Lower leg skin (tissue), 4 donors: Measurements from ENCODE around the gene FOXP1. TPM values are rescaled to one million over a fixed set of nuclear protein-coding genes. Genes with fewer than 3 reads are reported as not detected.

Experiments
- DNase-seq, 2 donors: peaks; one replicate each; pipeline ENCODE4 v3.0.0-alpha.2; 2019; ENCODE audit warnings: low spot score in 2 of 2
- H3K4me3 ChIP-seq: fragments of 200-600 bp; sonication (generic); 2 replicates; pipeline ENCODE4 v1.5.1; 2017; ENCODE audit warnings: mild to moderate bottlenecking, low read depth; ENCODE audit not compliant: poor library complexity, severe bottlenecking
- POLR2A ChIP-seq, 2 donors: fragments of 450-650 bp; IDR thresholded peaks; one replicate each; pipeline ENCODE4 v1.6.1; 2016 to 2017; ENCODE audit warnings: antibody characterized with exemption in 2 of 2, mild to moderate bottlenecking in 1 of 2, moderate library complexity in 1 of 2
- WGBS, 2 donors: methylation state at CpG; one replicate each; pipeline ENCODE4 v1.1.5; 2018; 5-methylcytosine and 5-hydroxymethylcytosine counted together
- intact Hi-C: fragments of 100-400 bp; cut with DNase I; formaldehyde crosslinking; loops from one replicate; pipeline ENCODE4 v1.15.0; 2023; ENCODE audit warnings: low total_unique reads
- total RNA-seq, 4 donors: library from RNA; depleted of rRNA; stranded (reverse); fragments of >200 nt; gene quantifications; one replicate each; pipeline ENCODE4 v1.1.0, GENCODE V29; 2016
- TF ChIP-seq, protein P1 (sequence below), 3 donors: fragments of 450-650 bp; IDR thresholded peaks; one replicate each; pipeline ENCODE4 v1.5.1; 2016; ENCODE audit warnings: antibody characterized with exemption in 3 of 3, mild to moderate bottlenecking in 3 of 3, moderate library complexity in 2 of 3

The FOXP1 gene
- total RNA-seq, 4 donors from 2014 or later = 46.6 to 66.6 (median 55.2) TPM

- intact Hi-C loops = no loop called here
- no peak for DNase-seq
- no peak overlapping the region for H3K4me3 ChIP-seq
- 89 to 93% methylated on average over 5 of the region's 5 CpGs for WGBS, 2 donors
- TF ChIP-seq POLR2A (IDR thresholded peaks at IDR 0.05) = no peak
- TF ChIP-seq, protein P1, sequence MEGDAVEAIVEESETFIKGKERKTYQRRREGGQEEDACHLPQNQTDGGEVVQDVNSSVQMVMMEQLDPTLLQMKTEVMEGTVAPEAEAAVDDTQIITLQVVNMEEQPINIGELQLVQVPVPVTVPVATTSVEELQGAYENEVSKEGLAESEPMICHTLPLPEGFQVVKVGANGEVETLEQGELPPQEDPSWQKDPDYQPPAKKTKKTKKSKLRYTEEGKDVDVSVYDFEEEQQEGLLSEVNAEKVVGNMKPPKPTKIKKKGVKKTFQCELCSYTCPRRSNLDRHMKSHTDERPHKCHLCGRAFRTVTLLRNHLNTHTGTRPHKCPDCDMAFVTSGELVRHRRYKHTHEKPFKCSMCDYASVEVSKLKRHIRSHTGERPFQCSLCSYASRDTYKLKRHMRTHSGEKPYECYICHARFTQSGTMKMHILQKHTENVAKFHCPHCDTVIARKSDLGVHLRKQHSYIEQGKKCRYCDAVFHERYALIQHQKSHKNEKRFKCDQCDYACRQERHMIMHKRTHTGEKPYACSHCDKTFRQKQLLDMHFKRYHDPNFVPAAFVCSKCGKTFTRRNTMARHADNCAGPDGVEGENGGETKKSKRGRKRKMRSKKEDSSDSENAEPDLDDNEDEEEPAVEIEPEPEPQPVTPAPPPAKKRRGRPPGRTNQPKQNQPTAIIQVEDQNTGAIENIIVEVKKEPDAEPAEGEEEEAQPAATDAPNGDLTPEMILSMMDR (IDR thresholded peaks at IDR 0.05) = no peak
Observed at GRCh38 chr3:71097557-71097956, 486.0 kb downstream of the FOXP1 start.

- intact Hi-C loops = no loop called here
- DNase-seq = no peak
- no peak for TF ChIP-seq POLR2A (IDR thresholded peaks at IDR 0.05)
- TF ChIP-seq, protein P1 (IDR thresholded peaks at IDR 0.05) = no peak
- no peak overlapping the region for H3K4me3 ChIP-seq
- 67 to 77% methylated on average over 1 of the region's 1 CpG for WGBS, 2 donors
Observed at GRCh38 chr3:71095511-71096291, 487.8 kb downstream of the FOXP1 start.

DNA sequence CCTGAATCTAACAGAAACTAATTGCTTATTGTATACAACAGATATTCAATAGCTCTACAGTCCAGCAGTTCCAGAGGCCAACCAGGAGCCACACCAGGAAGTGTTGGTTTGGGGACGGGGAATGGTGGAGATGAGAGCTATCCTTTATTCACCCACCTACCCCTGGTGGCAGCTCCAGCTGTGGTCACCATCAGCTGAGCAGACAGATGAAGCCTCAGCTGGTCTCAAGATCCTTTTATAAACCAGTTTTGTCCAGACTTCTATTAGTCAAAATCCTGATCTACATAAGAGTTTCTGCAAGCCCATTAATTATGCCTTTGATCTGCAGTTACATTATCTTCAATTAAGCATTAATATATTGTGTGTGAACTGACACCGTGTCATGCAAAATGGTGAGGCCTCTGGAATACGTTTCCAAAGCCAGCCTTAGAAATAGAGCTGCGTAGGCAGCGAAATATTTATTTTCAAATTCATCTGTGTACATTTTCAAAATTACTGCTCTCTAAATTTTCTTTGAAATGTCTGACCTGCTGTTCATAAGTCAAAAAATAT is 488.8 kb downstream of the FOXP1 start:
- H3K4me3 ChIP-seq = no peak overlapping the region
- 97 to 99% methylated on average over 5 of the region's 5 CpGs for WGBS, 2 donors
- DNase-seq = no peak
- no peak for TF ChIP-seq POLR2A (IDR thresholded peaks at IDR 0.05)
- TF ChIP-seq, protein P1 (IDR thresholded peaks at IDR 0.05) = no peak
- intact Hi-C loops = no loop called here

DNA sequence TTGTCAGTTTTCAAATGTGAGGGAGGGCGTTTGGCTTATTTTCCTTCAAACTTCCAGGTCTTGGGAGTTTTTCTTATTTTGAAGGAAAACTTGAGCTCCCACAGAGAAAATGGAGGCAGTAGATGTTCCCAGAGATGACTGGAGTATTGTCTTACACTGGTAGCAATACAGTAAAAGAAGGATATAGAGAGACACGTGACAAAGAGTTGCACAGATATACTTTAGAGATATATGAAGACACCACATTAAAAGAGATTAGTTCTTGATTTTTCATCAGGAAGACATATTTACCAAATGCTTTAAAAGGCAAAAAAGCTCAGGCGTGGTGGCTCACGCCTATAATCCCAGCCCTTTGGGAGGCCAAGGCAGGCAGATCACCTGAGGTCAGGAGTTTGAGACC is 490.9 kb downstream of the FOXP1 start:
- intact Hi-C loops = no loop called here
- DNase-seq = no peak
- H3K4me3 ChIP-seq = no peak overlapping the region
- TF ChIP-seq, protein P1 (IDR thresholded peaks at IDR 0.05) = no peak
- TF ChIP-seq POLR2A (IDR thresholded peaks at IDR 0.05) = no peak
- 85 to 98% methylated on average over 4 of the region's 4 CpGs for WGBS, 2 donors

DNA sequence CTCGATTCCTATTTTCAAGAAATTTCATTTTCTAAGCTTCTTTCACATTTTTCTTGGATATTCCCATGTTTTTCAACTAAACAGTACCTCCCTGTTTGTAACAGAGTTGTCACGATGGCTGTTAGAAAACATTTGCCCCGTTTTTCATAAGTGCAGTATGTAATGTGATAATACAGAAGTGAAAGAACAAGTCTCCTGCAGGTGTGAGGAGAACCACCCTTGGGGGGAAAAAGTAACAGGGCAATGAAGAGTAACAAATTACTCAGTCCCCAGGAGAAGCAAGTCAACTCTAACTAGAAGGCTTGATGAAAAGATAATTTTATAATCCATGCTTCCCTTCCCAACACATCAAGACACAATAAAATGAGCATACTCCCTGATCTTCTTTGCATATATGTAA is 493.3 kb downstream of the FOXP1 start:
- no peak for TF ChIP-seq POLR2A (IDR thresholded peaks at IDR 0.05)
- TF ChIP-seq, protein P1 (IDR thresholded peaks at IDR 0.05) = no peak
- DNase-seq = no peak
- intact Hi-C loops = no loop called here
- 83% methylated on average over 3 of the region's 3 CpGs for WGBS, 2 donors
- H3K4me3 ChIP-seq = no peak overlapping the region
